IMR-90 (cell line): ENCODE data around the gene CCDC171. TPM values are rescaled to one million over a fixed set of nuclear protein-coding genes. Genes with fewer than 3 reads are reported as not detected.

Source experiments
- ATAC-seq: fragments of 200-7000 bp; cut with Tn5 transposase; 2 replicates; pipeline ENCODE4 v1.9.1; 2020; ENCODE audit warnings: low read depth, mild to moderate bottlenecking, moderate library complexity
- BruUV-seq: library from RNA; stranded (reverse); fragments of 400-500 nt; replicated peaks from 2 replicates; lab custom pipeline; 2021; lab: Mats Ljungman, UMichigan
- CTCF ChIA-PET: fragments of 300-600 bp; formaldehyde crosslinking; extraction: SDS; loops from one replicate; lab custom pipeline; 2021; ENCODE audit warnings: antibody characterized with exemption; lab: Yijun Ruan, JAX
- POLR2A ChIA-PET: fragments of 300-600 bp; sonication (Branson Sonifier 250); formaldehyde crosslinking; loops from one replicate; lab custom pipeline; 2022; ENCODE audit warnings: antibody characterized with exemption; ENCODE audit not compliant: unreplicated experiment; lab: Charles Lee
- DNase-seq: peaks from one replicate; pipeline ENCODE4 v3.0.0; 2013
- H2AFZ ChIP-seq: replicated peaks from 2 replicates; pipeline ENCODE3; 2013; ENCODE audit warnings: low read length, mild to moderate bottlenecking; ENCODE audit not compliant: poor library complexity
- H2AK5ac ChIP-seq: 2 replicates; pipeline ENCODE4 v1.6.1; 2013; ENCODE audit warnings: low read depth, low read length, inconsistent platforms
- H2AK9ac ChIP-seq: replicated peaks from 2 replicates; pipeline ENCODE3; 2013; ENCODE audit warnings: mild to moderate bottlenecking, low read depth, low read length, moderate library complexity; ENCODE audit not compliant: poor library complexity
- H2BK120ac ChIP-seq: 2 replicates; pipeline ENCODE4 v1.6.1; 2013; ENCODE audit warnings: low read depth, low read length, inconsistent platforms
- H2BK15ac ChIP-seq: 3 replicates; pipeline ENCODE4 v1.6.1; 2013; ENCODE audit warnings: low read depth, low read length, inconsistent platforms
- H2BK20ac ChIP-seq: 2 replicates; pipeline ENCODE4 v1.6.1; 2013; ENCODE audit warnings: low read depth, mild to moderate bottlenecking, inconsistent platforms, low read length, moderate library complexity
- H2BK5ac ChIP-seq: 2 replicates; pipeline ENCODE4 v1.6.1; 2013; ENCODE audit warnings: mild to moderate bottlenecking, low read depth, low read length, inconsistent platforms; ENCODE audit not compliant: poor library complexity, severe bottlenecking
- H3K14ac ChIP-seq: replicated peaks from 2 replicates; pipeline ENCODE4 v1.6.1; 2013; ENCODE audit warnings: low read depth, low read length, inconsistent platforms
- H3K18ac ChIP-seq: 2 replicates; pipeline ENCODE4 v1.6.1; 2013; ENCODE audit warnings: low read depth, low read length, control low read depth
- H3K23ac ChIP-seq: 2 replicates; pipeline ENCODE4 v1.6.1; 2013; ENCODE audit warnings: low read depth, low read length, inconsistent platforms
- H3K27ac ChIP-seq: 2 replicates; pipeline ENCODE4 v1.5.1; 2013; ENCODE audit warnings: mild to moderate bottlenecking, control low read depth, low read length; ENCODE audit not compliant: insufficient read depth
- H3K27me3 ChIP-seq: 2 replicates; pipeline ENCODE4 v1.6.1; 2013; ENCODE audit warnings: low read length; ENCODE audit not compliant: control insufficient read depth, insufficient read depth
- H3K36me3 ChIP-seq: 2 replicates; pipeline ENCODE4 v1.6.1; 2013; ENCODE audit warnings: low read length, mixed read lengths; ENCODE audit not compliant: control insufficient read depth, insufficient read depth
- H3K4ac ChIP-seq: 2 replicates; pipeline ENCODE4 v1.6.1; 2013; ENCODE audit warnings: low read depth, low read length, inconsistent platforms
- H3K4me1 ChIP-seq: 2 replicates; pipeline ENCODE4 v1.6.1; 2013; ENCODE audit warnings: low read length, mixed read lengths; ENCODE audit not compliant: control insufficient read depth, insufficient read depth
- H3K4me2 ChIP-seq: 2 replicates; pipeline ENCODE4 v1.6.1; 2013; ENCODE audit warnings: low read depth, mild to moderate bottlenecking, control low read depth, low read length, moderate library complexity
- H3K4me3 ChIP-seq: 2 replicates; pipeline ENCODE4 v1.5.1; 2013; ENCODE audit warnings: low read depth, mild to moderate bottlenecking, control low read depth, low read length, moderate library complexity; ENCODE audit not compliant: insufficient read depth
- H3K56ac ChIP-seq: 2 replicates; pipeline ENCODE4 v1.6.1; 2013; ENCODE audit warnings: low read length, inconsistent platforms; ENCODE audit not compliant: insufficient read depth; ENCODE audit errors: extremely low read depth
- H3K79me1 ChIP-seq, 2 experiments: 2 replicates each; pipeline ENCODE4 v1.6.1; 2013; ENCODE audit warnings: low read length in 2 of 2, inconsistent platforms in 1 of 2, low read depth in 1 of 2
- H3K9ac ChIP-seq: 2 replicates; pipeline ENCODE4 v1.6.1; 2013; ENCODE audit warnings: low read depth, low read length, control low read depth
- H3K9me1 ChIP-seq: 2 replicates; pipeline ENCODE4 v1.6.1; 2013; ENCODE audit warnings: low read length, inconsistent platforms; ENCODE audit not compliant: insufficient read depth
- H3K9me3 ChIP-seq: 2 replicates; pipeline ENCODE4 v1.6.1; 2013; ENCODE audit warnings: low read length; ENCODE audit not compliant: control insufficient read depth, insufficient read depth
- H4K20me1 ChIP-seq: 2 replicates; pipeline ENCODE4 v1.6.1; 2013; ENCODE audit warnings: low read length, inconsistent platforms; ENCODE audit not compliant: insufficient read depth
- H4K5ac ChIP-seq: 2 replicates; pipeline ENCODE4 v1.6.1; 2013; ENCODE audit warnings: mild to moderate bottlenecking, low read depth, low read length, control low read depth
- H4K8ac ChIP-seq, 2 experiments: 2 replicates each; pipeline ENCODE4 v1.6.1; 2013; ENCODE audit warnings: low read depth in 2 of 2, low read length in 2 of 2, control low read depth in 1 of 2, inconsistent platforms in 1 of 2
- H4K91ac ChIP-seq: 2 replicates; pipeline ENCODE4 v1.6.1; 2013; ENCODE audit warnings: low read depth, low read length, inconsistent platforms; ENCODE audit not compliant: insufficient read depth
- BHLHE40 ChIP-seq: fragments of 150-350 bp; IDR thresholded peaks from 2 replicates; pipeline ENCODE4 v1.6.1; 2016; ENCODE audit warnings: mild to moderate bottlenecking, low read depth, low read length
- CEBPB ChIP-seq: IDR thresholded peaks from 2 replicates; pipeline ENCODE4 v1.6.1; 2012; ENCODE audit warnings: low read depth, low read length, improper control_type of control experiment
- MAFK ChIP-seq: IDR thresholded peaks from 2 replicates; pipeline ENCODE4 v1.6.1; 2012; ENCODE audit warnings: low read depth, low read length, improper control_type of control experiment
- MAZ ChIP-seq: IDR thresholded peaks from 2 replicates; pipeline ENCODE4 v1.6.1; 2012; ENCODE audit warnings: low read depth, mild to moderate bottlenecking, low read length, improper control_type of control experiment, moderate library complexity, borderline replicate concordance
- NFE2L2 ChIP-seq: fragments of 150-350 bp; IDR thresholded peaks from 2 replicates; pipeline ENCODE4 v1.6.1; 2016; ENCODE audit warnings: low read depth, mild to moderate bottlenecking, low read length
- POLR2A ChIP-seq: IDR thresholded peaks from 2 replicates; pipeline ENCODE4 v1.6.1; 2012; ENCODE audit warnings: mild to moderate bottlenecking, low read depth, low read length
- RAD21 ChIP-seq: IDR thresholded peaks from 2 replicates; pipeline ENCODE4 v1.6.1; 2012; ENCODE audit warnings: low read length, improper control_type of control experiment
- SMC3 ChIP-seq: fragments of 150-350 bp; IDR thresholded peaks from 2 replicates; pipeline ENCODE4 v1.6.1; 2016; ENCODE audit warnings: low read depth, mild to moderate bottlenecking, antibody characterized with exemption, low read length, moderate library complexity
- WGBS, 2 experiments: methylation state at CpG; one replicate each; pipeline versions ENCODE4 v1.1.5 to v1.1.7; 2013; ENCODE audit warnings: missing lambda C conversion rate in 2 of 2; ENCODE audit not compliant: insufficient read length in 1 of 2; ENCODE audit errors: extremely low coverage in 2 of 2; 5-methylcytosine and 5-hydroxymethylcytosine counted together
- dilution Hi-C: fragments of 300-500 bp; cut with HindIII; formaldehyde crosslinking; loops from one replicate; pipeline ENCODE4 v1.14.3; 2018; ENCODE audit warnings: low sequenced_read_pairs; ENCODE audit not compliant: unreplicated experiment
- in situ Hi-C: fragments of 300-500 bp; cut with MboI; formaldehyde crosslinking; loops from 3 replicates; pipeline ENCODE4 v1.14.3; 2019; ENCODE audit warnings: low sequenced_read_pairs, inconsistent platforms, mixed read lengths
- intact Hi-C: fragments of 100-400 bp; cut with micrococcal nuclease; formaldehyde crosslinking; loops from 2 replicates; pipeline ENCODE4 v1.10.0; 2022
- polyA plus RNA-seq, 3 experiments: library from polyadenylated mRNA; depleted of rRNA; stranded (reverse); fragments of >200 nt; gene quantifications; 2 replicates each; pipeline ENCODE4 v1.2.3, GENCODE V29; 2012; ENCODE audit warnings: low replicate concordance in 1 of 3
- total RNA-seq: library from RNA; depleted of rRNA; stranded (reverse); fragments of >200 nt; gene quantifications from 2 replicates; pipeline ENCODE4 v1.2.3, GENCODE V29; 2012
- TF ChIP-seq, protein P1 (sequence below): conservative IDR thresholded peaks from 2 replicates; pipeline ENCODE4 v1.5.1; 2012; ENCODE audit warnings: mild to moderate bottlenecking, low read depth, low read length, improper control_type of control experiment

The CCDC171 gene
- total and polyA plus RNA-seq, 2 of the 4 experiments (the other 2 are of a cell fraction): 0.63 to 2.2 TPM

DNA sequence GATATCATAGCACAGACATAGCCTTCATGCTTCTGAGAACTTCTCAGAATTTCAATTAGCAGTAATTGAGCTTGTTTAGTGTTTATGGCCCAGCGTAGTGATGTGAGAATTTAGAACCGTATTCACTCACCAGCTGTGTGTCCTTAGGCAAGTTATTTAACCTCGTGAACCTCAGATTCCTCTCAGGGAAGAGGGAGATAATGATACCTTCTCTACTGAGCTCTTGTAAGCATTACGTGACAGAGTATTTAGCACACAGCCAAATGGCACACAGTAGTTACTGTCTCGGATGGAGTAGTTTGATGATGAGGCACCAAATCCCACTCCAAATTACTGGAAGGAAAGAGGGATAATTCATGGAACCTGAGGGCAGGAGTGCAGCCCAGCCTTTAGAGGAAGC lies 429.3 kb downstream of the CCDC171 start:
- Histone ChIP-seq H3K9me1 (no peaks in the 10 kb centered on the region), H2BK20ac (no peak overlapping the region), H3K9ac (no peak overlapping the region), H4K20me1 (no peaks in the 10 kb centered on the region), H3K23ac (no peak overlapping the region), H2BK15ac (no peak overlapping the region), H2BK5ac (no peak overlapping the region), H3K4me1 (no peaks in the 10 kb centered on the region), H3K4me3 (no peak overlapping the region), H3K9me3 (no peaks in the 10 kb centered on the region), H3K27me3 (no peaks in the 10 kb centered on the region), H3K4me2 (no peak overlapping the region), H3K36me3 (no peaks in the 10 kb centered on the region), H3K18ac (no peak overlapping the region), H3K4ac (no peak overlapping the region), H2AK5ac (no peak overlapping the region), H4K5ac (no peak overlapping the region), H3K79me1 (no peaks in the 10 kb centered on the region), H3K27ac (no peak overlapping the region), H2BK120ac (no peak overlapping the region), H4K91ac (no peak overlapping the region), H2AFZ (no peak overlapping the region), H4K8ac (no peak overlapping the region), H3K14ac (no peak overlapping the region), H3K56ac (no peak overlapping the region), H2AK9ac (no peak overlapping the region)
- ChIA-PET POLR2A (no interaction called here), CTCF (no interaction called here)
- no TSS peak for BruUV-seq
- in situ Hi-C loops: no loop called here
- dilution Hi-C loops: no loop called here
- ATAC-seq (no peak), DNase-seq (no peak)
- WGBS, 2 experiments: no CpG with 5 or more reads among the region's 5 CpGs
- TF ChIP-seq RAD21 (no peak), POLR2A (no peak), SMC3 (no peak), MAFK (no peak), BHLHE40 (no peak), MAZ (no peak), NFE2L2 (no peak), CEBPB (no peak)
- TF ChIP-seq, protein P1, sequence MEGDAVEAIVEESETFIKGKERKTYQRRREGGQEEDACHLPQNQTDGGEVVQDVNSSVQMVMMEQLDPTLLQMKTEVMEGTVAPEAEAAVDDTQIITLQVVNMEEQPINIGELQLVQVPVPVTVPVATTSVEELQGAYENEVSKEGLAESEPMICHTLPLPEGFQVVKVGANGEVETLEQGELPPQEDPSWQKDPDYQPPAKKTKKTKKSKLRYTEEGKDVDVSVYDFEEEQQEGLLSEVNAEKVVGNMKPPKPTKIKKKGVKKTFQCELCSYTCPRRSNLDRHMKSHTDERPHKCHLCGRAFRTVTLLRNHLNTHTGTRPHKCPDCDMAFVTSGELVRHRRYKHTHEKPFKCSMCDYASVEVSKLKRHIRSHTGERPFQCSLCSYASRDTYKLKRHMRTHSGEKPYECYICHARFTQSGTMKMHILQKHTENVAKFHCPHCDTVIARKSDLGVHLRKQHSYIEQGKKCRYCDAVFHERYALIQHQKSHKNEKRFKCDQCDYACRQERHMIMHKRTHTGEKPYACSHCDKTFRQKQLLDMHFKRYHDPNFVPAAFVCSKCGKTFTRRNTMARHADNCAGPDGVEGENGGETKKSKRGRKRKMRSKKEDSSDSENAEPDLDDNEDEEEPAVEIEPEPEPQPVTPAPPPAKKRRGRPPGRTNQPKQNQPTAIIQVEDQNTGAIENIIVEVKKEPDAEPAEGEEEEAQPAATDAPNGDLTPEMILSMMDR: no peak
- intact Hi-C loops: no loop called here
